HepG2 (cell line): ENCODE measurements around the gene CAMK1D. TPM values are rescaled to one million over a fixed set of nuclear protein-coding genes. Genes with fewer than 3 reads are reported as not detected.

Experiments
- ATAC-seq: fragments of 200-7000 bp; cut with Tn5 transposase; 3 replicates; pipeline ENCODE4 v1.9.1; 2020; ENCODE audit warnings: mild to moderate bottlenecking, moderate library complexity
- BruUV-seq: library from RNA; stranded (reverse); fragments of 400-500 nt; replicated peaks from 2 replicates; lab custom pipeline; 2021; lab: Mats Ljungman, UMichigan
- CTCF ChIA-PET: fragments of 300-600 bp; formaldehyde crosslinking; extraction: SDS; loops from one replicate; lab custom pipeline; 2021; ENCODE audit warnings: low total read pairs, inconsistent platforms, low intra/inter-chr PET ratio; lab: Yijun Ruan, JAX
- POLR2A ChIA-PET: fragments of 350-600 bp; sonication (Branson Sonifier 250); formaldehyde crosslinking; loops from one replicate; lab custom pipeline; 2020; ENCODE audit warnings: antibody characterized with exemption, inconsistent platforms; lab: Yijun Ruan, JAX
- DNase-seq: peaks from one replicate; pipeline ENCODE4 v3.0.0-alpha.2; 2015; ENCODE audit warnings: low spot score
- FAIRE-seq: peaks from 3 replicates; lab custom pipeline; 2011; peaks lifted over from hg19 to GRCh38; lab: Jason Lieb, UNC
- H2AFZ ChIP-seq: one replicate; pipeline ENCODE4 v1.6.1; 2011; ENCODE audit warnings: low read length, inconsistent platforms
- H3K27ac ChIP-seq: fragments of 300-600 bp; 3 replicates; pipeline ENCODE4 v1.8.0; 2011; ENCODE audit warnings: mixed run types, mild to moderate bottlenecking, mixed read lengths, low read length, inconsistent platforms; ENCODE audit not compliant: insufficient read depth; ENCODE audit errors: extremely low read length
- H3K27me3 ChIP-seq, 2 experiments: fragments of 200-600 bp in 1 of 2; 2 replicates in 1 of 2; 3 replicates in 1 of 2; pipeline versions ENCODE4 v1.6.0 to v1.8.0; 2011; ENCODE audit warnings: low read length in 2 of 2, mild to moderate bottlenecking in 2 of 2, moderate library complexity in 2 of 2, inconsistent platforms in 1 of 2; ENCODE audit not compliant: insufficient read depth in 2 of 2, control insufficient read depth in 1 of 2
- H3K36me3 ChIP-seq, 2 experiments: fragments of 200-600 bp in 1 of 2; replicated peaks in 1 of 2; 2 replicates in 1 of 2; 3 replicates in 1 of 2; pipeline versions ENCODE4 v1.5.1 to v1.8.0; 2011; ENCODE audit warnings: low read length in 2 of 2, inconsistent platforms in 1 of 2; ENCODE audit not compliant: insufficient read depth in 2 of 2, control insufficient read depth in 1 of 2
- H3K4me1 ChIP-seq: 2 replicates; pipeline ENCODE4 v1.5.1; 2012; ENCODE audit warnings: low read length, inconsistent platforms; ENCODE audit not compliant: insufficient read depth
- H3K4me2 ChIP-seq: 2 replicates; pipeline ENCODE4 v1.6.0; 2011; ENCODE audit warnings: low read depth, low read length, inconsistent platforms
- H3K4me3 ChIP-seq, 3 experiments: fragments of 200-600 bp in 1 of 3; sonication (generic), shearing (Covaris generic) in 1 of 3; replicated peaks in 1 of 3; 2 replicates each; pipeline ENCODE4 v1.5.1; 2011 to 2016; ENCODE audit warnings: low read length in 3 of 3, inconsistent platforms in 2 of 3, low read depth in 2 of 3, mild to moderate bottlenecking in 2 of 3, control low read depth in 1 of 3, mixed read lengths in 1 of 3; ENCODE audit not compliant: insufficient read depth in 1 of 3
- H3K79me2 ChIP-seq: one replicate; pipeline ENCODE4 v1.6.1; 2011; ENCODE audit warnings: low read length, inconsistent platforms; ENCODE audit not compliant: insufficient read depth
- H3K9ac ChIP-seq: 2 replicates; pipeline ENCODE4 v1.6.0; 2011; ENCODE audit warnings: mild to moderate bottlenecking, low read depth, low read length, inconsistent platforms; ENCODE audit not compliant: insufficient read depth
- H3K9me3 ChIP-seq: 2 replicates; pipeline ENCODE4 v1.5.1; 2012; ENCODE audit warnings: mild to moderate bottlenecking, low read length
- H4K20me1 ChIP-seq: 2 replicates; pipeline ENCODE4 v1.6.0; 2011; ENCODE audit warnings: inconsistent platforms, mild to moderate bottlenecking, low read length, moderate library complexity; ENCODE audit not compliant: insufficient read depth
- ATF7 ChIP-seq, 2 experiments: fragments of 450-650 bp in 1 of 2; sonication (generic) in 1 of 2; formaldehyde crosslinking in 1 of 2; IDR thresholded peaks; 2 replicates each; pipeline versions ENCODE4 v1.4.0 to v1.6.1; 2016 to 2020; ENCODE audit warnings: antibody characterized with exemption in 1 of 2, mild to moderate bottlenecking in 1 of 2, missing genetic modification reagents in 1 of 2
- CC2D1A ChIP-seq: sonication (generic); formaldehyde crosslinking; IDR thresholded peaks from 2 replicates; pipeline ENCODE4 v1.8.1; 2023; ENCODE audit warnings: mild to moderate bottlenecking, missing genetic modification reagents
- PHF21A ChIP-seq: sonication (generic); formaldehyde crosslinking; IDR thresholded peaks from 2 replicates; pipeline ENCODE4 v1.5.0; 2020; ENCODE audit warnings: mild to moderate bottlenecking, missing genetic modification reagents
- PLRG1 ChIP-seq: fragments of 450-650 bp; conservative IDR thresholded peaks from 2 replicates; pipeline ENCODE4 v1.6.1; 2016
- TEAD3 ChIP-seq: optimal IDR thresholded peaks from 2 replicates; pipeline ENCODE3; 2016; ENCODE audit warnings: borderline replicate concordance
- U2AF1 ChIP-seq: fragments of 200-400 bp; formaldehyde crosslinking; optimal IDR thresholded peaks from 2 replicates; pipeline ENCODE3; 2017; ENCODE audit warnings: mild to moderate bottlenecking, low read depth, low read length
- ZNF34 ChIP-seq: sonication (generic); formaldehyde crosslinking; IDR thresholded peaks from 2 replicates; pipeline ENCODE4 v1.4.0; 2020; ENCODE audit warnings: mild to moderate bottlenecking, missing genetic modification reagents, borderline replicate concordance
- ZNF776 ChIP-seq: sonication (generic); formaldehyde crosslinking; IDR thresholded peaks from 2 replicates; pipeline ENCODE4 v1.4.0; 2020; ENCODE audit warnings: mild to moderate bottlenecking, missing genetic modification reagents
- ZNF839 ChIP-seq: sonication (generic); formaldehyde crosslinking; IDR thresholded peaks from 2 replicates; pipeline ENCODE4 v1.4.0; 2020; ENCODE audit warnings: missing genetic modification reagents, mild to moderate bottlenecking, borderline replicate concordance
- WGBS: methylation state at CpG from one replicate; pipeline ENCODE4 v1.1.6; 2017; ENCODE audit warnings: low lambda C conversion rate; 5-methylcytosine and 5-hydroxymethylcytosine counted together
- in situ Hi-C: cut with HindIII; loops from 2 replicates; pipeline ENCODE4 v1.10.0; 2017; ENCODE audit warnings: low pct_unique_long_range_greater_than_20kb; ENCODE audit not compliant: extremely low pct_ligation_motif_present
- intact Hi-C: fragments of 100-400 bp; cut with micrococcal nuclease; formaldehyde crosslinking; loops from one replicate; pipeline ENCODE4 v1.10.0; 2022; ENCODE audit not compliant: unreplicated experiment
- polyA plus RNA-seq, 8 experiments: library from polyadenylated mRNA; depleted of rRNA in 3 of 8; stranded (reverse) in 7 of 8; unstranded in 1 of 8; fragments of >200 nt; fragmentation: Illumina TruSeq in 4 of 8; extraction: Trizol in 4 of 8; gene quantifications; 2 replicates each; pipeline versions ENCODE4 v1.2.1 to v1.2.3, GENCODE V29; 2011 to 2016; ENCODE audit warnings: low read depth in 4 of 8, missing spikeins in 1 of 8, mixed read lengths in 1 of 8; ENCODE audit not compliant: insufficient read depth in 1 of 8
- total RNA-seq, 5 experiments: library from RNA; depleted of rRNA; stranded (reverse); fragments of >200 nt; fragmentation: Illumina TruSeq; extraction: Trizol; gene quantifications; 2 replicates each; pipeline ENCODE4 v1.2.3, GENCODE V29; 2016; ENCODE audit warnings: low read depth in 1 of 5
- TF ChIP-seq, protein P1 (sequence below): sonication (generic); formaldehyde crosslinking; IDR thresholded peaks from 2 replicates; pipeline ENCODE4 v1.5.1; 2020; ENCODE audit warnings: mild to moderate bottlenecking, missing genetic modification reagents
- TF ChIP-seq, protein P2 (sequence below): sonication (generic); formaldehyde crosslinking; conservative IDR thresholded peaks from 2 replicates; pipeline ENCODE4 v1.8.1; 2023; ENCODE audit warnings: missing genetic modification reagents
- TF ChIP-seq, protein P3 (sequence below): sonication (generic); formaldehyde crosslinking; IDR thresholded peaks from 2 replicates; pipeline ENCODE4 v1.4.0; 2020; ENCODE audit warnings: missing genetic modification reagents, borderline replicate concordance
- TF ChIP-seq, protein P4 (sequence below): sonication (generic); formaldehyde crosslinking; IDR thresholded peaks from 2 replicates; pipeline ENCODE4 v1.4.0; 2020; ENCODE audit warnings: missing genetic modification reagents
- TF ChIP-seq, protein P5 (sequence below): sonication (generic); formaldehyde crosslinking; IDR thresholded peaks from 2 replicates; pipeline ENCODE4 v1.5.1; 2020; ENCODE audit warnings: missing genetic modification reagents, mild to moderate bottlenecking, borderline replicate concordance

Gene CAMK1D
- total and polyA plus RNA-seq, 2 of the 13 experiments (the other 11 are each of a cell fraction or from before 2014, with no cell fraction given), result under 0.01 TPM; not detected in 1

DNA sequence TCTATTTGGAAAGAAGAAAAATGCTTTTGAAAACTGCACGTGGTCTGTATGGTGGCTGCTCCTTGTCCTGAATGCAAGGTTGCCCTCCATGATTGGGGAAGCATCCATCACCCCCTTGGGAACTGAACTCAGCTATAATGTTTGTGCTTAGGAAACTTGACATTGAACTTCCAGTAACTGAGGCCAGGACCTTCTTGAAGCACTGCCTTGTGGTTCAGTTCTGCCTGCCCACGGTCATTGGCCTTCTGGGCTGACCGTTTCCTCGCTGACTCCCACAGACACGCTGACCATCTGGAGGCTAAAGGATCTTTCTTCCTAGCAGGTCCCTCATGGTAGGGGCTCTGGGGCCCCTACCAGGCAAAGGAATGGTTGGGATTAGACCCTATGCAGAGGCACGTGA is 247.8 kb downstream of the CAMK1D start:
- no peaks in the 10 kb centered on the region for H3K9me3 ChIP-seq
- no peak overlapping the region for H3K4me2 ChIP-seq
- H3K27me3 ChIP-seq, result peaks cover 2% of the 10 kb centered on the region in 2 experiments; a peak in 2 of 5 replicates
- no peak overlapping the region for H3K9ac ChIP-seq
- no peaks in the 10 kb centered on the region for H3K4me1 ChIP-seq
- no peak overlapping the region for H2AFZ ChIP-seq
- intact Hi-C loops, result loop anchor here (1.0 kb wide), 1 partner anchor 36 kb away; no protein-coding TSS in a partner anchor
- FAIRE-seq (no peak), ATAC-seq (no peak), DNase-seq (no peak)
- 29% methylated on average over 6 of the region's 6 CpGs for WGBS
- no peaks in the 10 kb centered on the region for H3K36me3 ChIP-seq
- no peaks in the 10 kb centered on the region for H3K79me2 ChIP-seq
- in situ Hi-C loops, result no loop called here
- no TSS peak for BruUV-seq
- H3K27ac ChIP-seq, result no peak overlapping the region
- ChIA-PET CTCF (no interaction called here), POLR2A (no interaction called here)
- H4K20me1 ChIP-seq, result no peaks in the 10 kb centered on the region
- no peak overlapping the region for H3K4me3 ChIP-seq
- TF ChIP-seq, protein P1, sequence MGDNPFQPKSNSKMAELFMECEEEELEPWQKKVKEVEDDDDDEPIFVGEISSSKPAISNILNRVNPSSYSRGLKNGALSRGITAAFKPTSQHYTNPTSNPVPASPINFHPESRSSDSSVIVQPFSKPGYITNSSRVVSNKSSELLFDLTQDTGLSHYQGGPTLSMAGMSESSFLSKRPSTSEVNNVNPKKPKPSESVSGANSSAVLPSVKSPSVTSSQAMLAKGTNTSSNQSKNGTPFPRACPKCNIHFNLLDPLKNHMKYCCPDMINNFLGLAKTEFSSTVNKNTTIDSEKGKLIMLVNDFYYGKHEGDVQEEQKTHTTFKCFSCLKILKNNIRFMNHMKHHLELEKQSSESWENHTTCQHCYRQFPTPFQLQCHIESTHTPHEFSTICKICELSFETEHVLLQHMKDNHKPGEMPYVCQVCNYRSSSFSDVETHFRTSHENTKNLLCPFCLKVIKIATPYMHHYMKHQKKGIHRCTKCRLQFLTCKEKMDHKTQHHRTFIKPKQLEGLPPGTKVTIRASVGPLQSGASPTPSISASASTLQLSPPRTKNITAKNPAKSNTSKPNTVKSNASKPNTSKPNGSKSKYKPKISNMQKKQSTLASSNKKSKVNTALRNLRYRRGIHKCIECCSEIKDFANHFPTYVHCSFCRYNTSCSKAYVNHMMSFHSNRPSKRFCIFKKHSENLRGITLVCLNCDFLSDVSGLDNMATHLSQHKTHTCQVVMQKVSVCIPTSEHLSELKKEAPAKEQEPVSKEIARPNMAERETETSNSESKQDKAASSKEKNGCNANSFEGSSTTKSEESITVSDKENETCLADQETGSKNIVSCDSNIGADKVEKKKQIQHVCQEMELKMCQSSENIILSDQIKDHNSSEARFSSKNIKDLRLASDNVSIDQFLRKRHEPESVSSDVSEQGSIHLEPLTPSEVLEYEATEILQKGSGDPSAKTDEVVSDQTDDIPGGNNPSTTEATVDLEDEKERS, result no peak
- no peak for TF ChIP-seq U2AF1
- TF ChIP-seq CC2D1A (CRISPR knock-in tag), result no peak
- TF ChIP-seq ZNF34 (CRISPR knock-in tag), result no peak
- no peak for TF ChIP-seq ATF7 (IDR thresholded peaks at IDR 0.05)
- no peak for TF ChIP-seq ATF7 (CRISPR knock-in tag; IDR thresholded peaks at IDR 0.05)
- TF ChIP-seq, protein P2, sequence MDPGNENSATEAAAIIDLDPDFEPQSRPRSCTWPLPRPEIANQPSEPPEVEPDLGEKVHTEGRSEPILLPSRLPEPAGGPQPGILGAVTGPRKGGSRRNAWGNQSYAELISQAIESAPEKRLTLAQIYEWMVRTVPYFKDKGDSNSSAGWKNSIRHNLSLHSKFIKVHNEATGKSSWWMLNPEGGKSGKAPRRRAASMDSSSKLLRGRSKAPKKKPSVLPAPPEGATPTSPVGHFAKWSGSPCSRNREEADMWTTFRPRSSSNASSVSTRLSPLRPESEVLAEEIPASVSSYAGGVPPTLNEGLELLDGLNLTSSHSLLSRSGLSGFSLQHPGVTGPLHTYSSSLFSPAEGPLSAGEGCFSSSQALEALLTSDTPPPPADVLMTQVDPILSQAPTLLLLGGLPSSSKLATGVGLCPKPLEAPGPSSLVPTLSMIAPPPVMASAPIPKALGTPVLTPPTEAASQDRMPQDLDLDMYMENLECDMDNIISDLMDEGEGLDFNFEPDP (CRISPR knock-in tag), result no peak
- no peak for TF ChIP-seq TEAD3 (CRISPR knock-in tag)
- no peak for TF ChIP-seq ZNF776
- no peak for TF ChIP-seq PHF21A (CRISPR knock-in tag)
- TF ChIP-seq, protein P3, sequence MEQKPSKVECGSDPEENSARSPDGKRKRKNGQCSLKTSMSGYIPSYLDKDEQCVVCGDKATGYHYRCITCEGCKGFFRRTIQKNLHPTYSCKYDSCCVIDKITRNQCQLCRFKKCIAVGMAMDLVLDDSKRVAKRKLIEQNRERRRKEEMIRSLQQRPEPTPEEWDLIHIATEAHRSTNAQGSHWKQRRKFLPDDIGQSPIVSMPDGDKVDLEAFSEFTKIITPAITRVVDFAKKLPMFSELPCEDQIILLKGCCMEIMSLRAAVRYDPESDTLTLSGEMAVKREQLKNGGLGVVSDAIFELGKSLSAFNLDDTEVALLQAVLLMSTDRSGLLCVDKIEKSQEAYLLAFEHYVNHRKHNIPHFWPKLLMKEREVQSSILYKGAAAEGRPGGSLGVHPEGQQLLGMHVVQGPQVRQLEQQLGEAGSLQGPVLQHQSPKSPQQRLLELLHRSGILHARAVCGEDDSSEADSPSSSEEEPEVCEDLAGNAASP, result no peak
- TF ChIP-seq, protein P4, sequence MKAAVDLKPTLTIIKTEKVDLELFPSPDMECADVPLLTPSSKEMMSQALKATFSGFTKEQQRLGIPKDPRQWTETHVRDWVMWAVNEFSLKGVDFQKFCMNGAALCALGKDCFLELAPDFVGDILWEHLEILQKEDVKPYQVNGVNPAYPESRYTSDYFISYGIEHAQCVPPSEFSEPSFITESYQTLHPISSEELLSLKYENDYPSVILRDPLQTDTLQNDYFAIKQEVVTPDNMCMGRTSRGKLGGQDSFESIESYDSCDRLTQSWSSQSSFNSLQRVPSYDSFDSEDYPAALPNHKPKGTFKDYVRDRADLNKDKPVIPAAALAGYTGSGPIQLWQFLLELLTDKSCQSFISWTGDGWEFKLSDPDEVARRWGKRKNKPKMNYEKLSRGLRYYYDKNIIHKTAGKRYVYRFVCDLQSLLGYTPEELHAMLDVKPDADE (CRISPR knock-in tag), result no peak
- no peak for TF ChIP-seq PLRG1
- TF ChIP-seq, protein P5, sequence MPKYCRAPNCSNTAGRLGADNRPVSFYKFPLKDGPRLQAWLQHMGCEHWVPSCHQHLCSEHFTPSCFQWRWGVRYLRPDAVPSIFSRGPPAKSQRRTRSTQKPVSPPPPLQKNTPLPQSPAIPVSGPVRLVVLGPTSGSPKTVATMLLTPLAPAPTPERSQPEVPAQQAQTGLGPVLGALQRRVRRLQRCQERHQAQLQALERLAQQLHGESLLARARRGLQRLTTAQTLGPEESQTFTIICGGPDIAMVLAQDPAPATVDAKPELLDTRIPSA (CRISPR knock-in tag), result no peak
- no peak for TF ChIP-seq ZNF839 (CRISPR knock-in tag)
